NCI-H2227 (cell line): ENCODE results near the gene FAM168B.

ENCODE experiments used
- DNase-seq: peaks from one replicate; lab custom pipeline; 2025; ENCODE audit not compliant: unreplicated experiment; lab: John Stamatoyannopoulos, UW

FAM168B gene

DNA sequence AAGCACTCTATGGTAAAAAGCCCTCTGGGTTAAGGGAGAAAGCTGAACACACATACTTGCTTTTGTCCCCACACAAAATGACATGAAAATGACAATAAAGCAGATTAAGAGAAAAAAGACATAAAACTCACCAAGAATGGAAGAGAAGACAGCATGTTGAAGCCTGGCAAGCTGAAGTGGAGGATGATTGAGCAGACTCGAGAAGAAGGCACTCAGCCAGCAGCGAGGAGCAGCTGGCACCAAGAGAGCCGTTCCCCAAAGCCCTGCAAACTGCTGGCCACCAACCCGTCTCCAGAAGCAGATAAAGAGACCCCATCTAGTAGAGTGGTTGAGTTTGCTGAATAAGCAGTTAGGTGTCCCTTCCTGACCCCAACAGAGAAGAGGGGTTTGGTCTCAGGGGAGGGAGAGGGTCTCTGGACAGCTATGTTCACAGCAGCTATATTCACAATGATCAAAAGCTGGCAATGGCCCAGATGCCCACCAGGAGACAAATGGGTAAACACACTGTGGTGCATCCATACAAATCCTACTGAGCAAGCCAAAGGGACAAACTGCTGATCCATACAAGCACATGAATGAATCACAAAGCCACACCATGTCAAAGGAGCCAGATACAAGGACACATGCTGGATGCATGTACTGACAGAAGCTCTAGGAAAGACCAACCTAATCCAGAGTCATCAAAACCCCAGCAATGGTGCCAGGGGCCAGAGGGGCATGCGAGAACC is 36.9 kb downstream of the FAM168B start:
- no peak for DNase-seq

DNA sequence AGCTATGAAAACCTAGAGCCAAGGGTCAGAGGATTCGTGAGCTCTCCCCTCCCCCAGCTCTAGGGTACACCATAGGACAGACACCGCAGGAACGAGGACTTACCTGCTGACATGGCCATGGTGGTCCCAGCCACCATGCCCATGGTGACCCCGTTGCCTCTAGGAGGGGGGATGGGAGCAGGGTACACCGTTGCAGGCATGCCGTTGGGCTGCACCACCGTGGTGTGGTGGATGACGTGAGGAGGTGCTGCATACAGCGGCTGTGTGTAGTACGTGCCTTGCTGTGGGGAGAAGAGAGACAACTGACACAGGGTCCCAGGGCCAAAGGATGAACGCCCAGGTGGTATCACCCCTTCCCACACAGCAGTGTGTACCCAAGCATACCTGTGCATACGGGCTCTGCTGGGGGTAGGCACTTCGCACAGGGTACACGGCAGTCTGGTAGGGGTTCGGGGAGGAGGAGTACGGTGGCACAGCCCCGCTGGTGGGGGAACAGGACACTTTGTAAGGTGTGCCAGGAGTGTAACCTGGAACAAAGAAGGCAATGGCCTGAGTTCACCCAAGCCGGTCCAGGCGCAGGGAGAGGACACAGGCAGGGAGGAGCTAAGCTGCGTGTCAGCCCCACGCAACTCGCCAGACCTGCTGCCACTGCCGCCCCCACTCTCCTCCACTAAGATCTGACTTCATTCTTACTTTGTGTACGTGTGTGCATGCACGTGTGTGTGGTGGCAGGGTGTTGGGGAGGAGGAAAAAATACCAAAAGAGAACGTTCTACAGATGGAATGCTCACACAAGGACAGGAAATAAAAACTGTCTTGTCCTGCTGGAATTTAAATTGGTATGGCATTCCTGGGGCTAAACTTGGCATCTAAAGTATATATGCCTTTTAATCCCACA is 37.8 kb downstream of the FAM168B start:
- DNase-seq, result no peak

GRCh38 chr2:131054488-131054887 is 38.8 kb downstream of the FAM168B start:
- DNase-seq, result no peak

GRCh38 chr2:131052741-131053263 is 40.5 kb downstream of the FAM168B start:
- no peak for DNase-seq

DNA sequence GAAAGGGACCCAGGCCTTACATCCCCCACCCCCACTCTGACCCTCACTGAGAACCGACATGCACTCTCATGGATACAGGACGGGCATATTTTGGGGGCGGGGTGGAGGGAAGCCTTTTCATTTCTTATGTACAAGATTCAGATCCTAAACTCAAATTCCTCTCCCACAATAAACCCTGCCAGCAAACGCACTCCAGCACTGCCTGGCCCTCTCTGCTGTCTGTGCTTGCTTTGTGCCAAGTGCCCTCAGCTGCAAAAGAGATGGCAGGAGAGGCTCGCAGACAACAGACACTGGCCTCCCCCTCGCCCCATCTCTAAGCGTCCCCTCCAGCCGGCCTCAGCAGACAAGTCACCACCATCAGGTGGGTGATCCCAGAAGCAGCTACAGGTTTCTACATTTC is 42.4 kb downstream of the FAM168B start:
- DNase-seq, result no peak

DNA sequence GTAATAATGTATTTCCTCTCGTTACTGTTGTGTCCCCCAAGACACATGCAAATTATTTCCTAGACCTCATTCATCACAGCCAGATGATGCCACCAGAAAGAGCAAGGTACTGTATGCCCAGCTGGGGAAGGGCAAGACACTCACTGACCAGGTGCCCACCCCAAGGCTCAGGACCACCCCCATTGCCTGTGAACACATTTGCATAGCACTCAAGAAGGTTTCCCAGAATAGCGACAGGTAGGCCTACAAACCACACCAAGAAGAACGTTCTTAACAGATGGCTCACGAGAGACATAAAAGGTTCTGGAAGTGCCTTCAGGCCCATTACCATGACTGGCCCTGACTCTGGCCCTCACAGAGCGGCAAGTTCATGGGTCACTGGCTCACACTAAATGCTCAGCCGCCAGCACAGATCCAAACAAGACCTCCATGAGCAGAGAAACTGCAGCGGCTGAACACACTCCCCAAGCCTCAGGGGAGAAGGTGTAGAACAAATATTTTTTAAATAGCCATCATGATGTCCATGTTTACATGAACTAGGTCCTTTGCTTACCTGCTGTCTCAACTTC is 44.0 kb downstream of the FAM168B start:
- DNase-seq, result no peak

- no peak for DNase-seq
Observed at GRCh38 chr2:131048641-131049040, 44.6 kb downstream of the FAM168B start.

GRCh38 chr2:131047920-131048560 is 45.2 kb downstream of the FAM168B start:
- no peak for DNase-seq

DNA sequence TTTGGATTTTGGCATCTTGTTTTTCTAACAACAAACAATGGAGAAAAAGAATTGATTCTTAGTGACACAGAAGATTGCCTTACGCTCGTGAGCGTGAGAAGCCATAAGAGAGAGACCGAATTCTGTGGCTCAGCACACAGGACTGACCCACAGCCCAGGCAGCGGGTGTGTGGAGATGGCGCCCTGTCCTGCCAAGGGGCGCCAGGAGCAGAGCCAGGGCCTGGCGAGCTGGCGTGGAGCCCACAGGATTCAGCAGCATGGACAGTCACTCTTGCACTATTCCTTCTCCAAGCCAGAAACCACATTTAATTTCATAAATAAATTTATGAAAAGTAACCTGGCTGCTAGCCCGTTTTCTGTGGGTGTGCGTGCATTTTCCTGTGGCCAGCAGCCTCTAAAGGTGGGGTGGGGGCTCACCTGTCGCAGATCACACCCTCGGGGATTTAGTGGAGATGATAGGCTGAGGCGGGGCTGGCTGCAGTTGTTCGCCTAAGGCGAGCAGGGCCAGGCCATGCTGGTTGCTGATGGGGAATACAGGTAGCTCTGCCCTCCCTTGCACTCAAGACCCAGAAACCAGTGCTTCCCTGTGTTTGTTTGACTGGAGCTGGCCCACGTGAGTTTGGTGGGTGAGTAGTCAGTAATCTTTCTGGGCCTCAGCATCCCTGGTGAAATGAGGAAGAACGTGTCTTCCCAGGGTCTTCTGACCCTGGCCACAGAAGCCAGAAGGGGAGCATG is 46.2 kb downstream of the FAM168B start:
- no peak for DNase-seq

- DNase-seq, result no peak
Observed at GRCh38 chr2:131046028-131046917, 47.0 kb downstream of the FAM168B start.

GRCh38 chr2:131045286-131046027 is 47.8 kb downstream of the FAM168B start:
- DNase-seq, result no peak

DNA sequence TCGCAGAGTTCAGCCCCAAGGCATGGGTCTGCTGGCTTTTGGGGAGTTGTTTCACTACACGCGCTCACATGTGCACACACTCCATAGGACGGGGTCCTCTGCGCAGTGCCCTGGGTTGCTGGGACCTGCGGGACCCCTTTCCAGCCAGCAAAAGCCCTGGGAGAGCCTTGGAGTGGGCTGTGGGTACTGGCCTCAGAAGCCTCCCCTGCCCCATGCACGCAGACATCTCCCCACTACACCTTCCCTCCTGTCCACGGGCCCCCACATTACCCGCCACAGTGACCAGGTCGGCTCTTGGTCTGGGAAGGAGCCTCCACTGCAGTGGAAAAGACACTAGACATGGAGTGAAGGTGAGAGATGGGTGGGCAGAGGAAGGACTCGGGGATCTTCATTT is 48.5 kb downstream of the FAM168B start:
- DNase-seq, result no peak

DNA sequence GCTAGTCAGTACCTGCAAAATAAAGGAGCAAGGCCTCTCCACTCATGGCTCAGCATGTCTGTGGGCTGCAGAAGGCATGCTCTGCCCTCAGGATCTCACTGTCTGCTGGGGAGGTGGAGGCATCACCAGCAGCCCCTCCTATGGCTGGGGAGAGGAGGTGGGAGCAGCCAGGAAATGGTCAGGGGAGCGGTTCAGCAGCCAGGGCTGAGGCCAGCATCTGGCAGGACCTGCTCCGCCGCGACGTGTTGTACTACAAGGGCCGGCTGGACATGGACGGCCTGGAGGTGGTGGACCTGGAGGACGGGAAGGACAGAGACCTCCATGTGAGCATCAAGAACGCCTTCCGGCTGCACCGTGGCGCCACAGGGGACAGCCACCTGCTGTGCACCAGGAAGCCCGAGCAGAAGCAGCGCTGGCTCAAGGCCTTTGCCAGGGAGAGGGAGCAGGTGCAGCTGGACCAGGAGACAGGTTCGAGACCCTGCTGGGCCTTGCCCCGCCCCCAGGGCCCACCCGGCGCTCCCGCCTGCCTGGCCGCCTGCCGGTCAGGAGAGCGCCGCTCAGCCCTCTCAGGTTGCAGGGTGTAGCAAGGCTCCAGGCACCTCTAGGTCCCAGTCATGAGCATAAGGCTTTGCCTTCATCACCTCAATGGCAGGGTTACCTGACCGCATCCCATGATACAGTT is 49.0 kb downstream of the FAM168B start:
- DNase-seq, result no peak

GRCh38 chr2:131043199-131044074 is 49.8 kb downstream of the FAM168B start:
- no peak for DNase-seq

DNA sequence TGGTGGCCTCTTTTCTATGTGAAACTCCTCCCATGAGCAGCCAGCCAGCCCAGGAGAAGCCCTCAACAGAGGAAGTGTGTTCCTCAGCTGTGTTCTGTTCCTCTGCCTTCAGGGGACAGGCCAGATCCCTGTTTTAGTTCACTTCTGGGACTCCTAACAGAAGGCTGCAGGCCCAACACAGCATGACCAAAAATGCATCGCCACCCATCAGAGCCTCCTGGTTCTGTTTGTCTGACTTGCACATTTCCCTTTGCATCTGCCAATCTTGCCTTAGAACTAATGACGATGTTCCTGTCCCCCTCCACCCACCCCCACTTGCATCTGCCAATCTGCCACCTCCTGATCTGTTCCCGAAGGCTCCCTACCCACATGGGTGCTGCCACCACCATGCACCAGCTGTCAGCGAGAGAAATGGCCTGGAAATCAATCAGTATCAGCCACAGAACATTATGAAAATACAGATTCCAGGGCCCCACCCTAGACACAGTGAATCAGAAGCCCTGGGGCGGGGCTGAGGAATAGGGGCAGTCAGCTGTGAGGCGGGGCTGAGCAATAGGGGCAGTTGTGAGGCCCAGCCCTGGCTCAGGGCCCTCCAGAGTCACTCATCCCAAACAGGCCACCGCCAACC is 51.0 kb downstream of the FAM168B start:
- no peak for DNase-seq

GRCh38 chr2:131041402-131042147 is 51.7 kb downstream of the FAM168B start:
- no peak for DNase-seq
